CD4-positive, alpha-beta memory T cell (primary cell): Measurements from ENCODE around the gene PSME2. TPM values are rescaled to one million over a fixed set of nuclear protein-coding genes. Genes with fewer than 3 reads are reported as not detected.

ENCODE experiments used
- CTCF ChIA-PET: fragments of 350-600 bp; sonication (Branson Sonifier 250); formaldehyde crosslinking; loops from one replicate; lab custom pipeline; 2021; ENCODE audit warnings: inconsistent platforms; ENCODE audit not compliant: partially characterized antibody; lab: Charles Lee
- POLR2A ChIA-PET: fragments of 350-600 bp; sonication (Branson Sonifier 250); formaldehyde crosslinking; loops from one replicate; lab custom pipeline; 2021; ENCODE audit not compliant: partially characterized antibody; lab: Charles Lee
- DNase-seq, 5 donors: peaks; one replicate each; pipeline versions ENCODE4 v3.0.0 to v3.0.0-alpha.2; 2020 to 2022; ENCODE audit warnings: mixed read lengths in 1 of 5
- H3K27ac ChIP-seq: one replicate; pipeline ENCODE4 v1.7.0; 2013; ENCODE audit warnings: low read depth, low read length
- H3K27me3 ChIP-seq: 2 replicates; pipeline ENCODE4 v1.7.0; 2013; ENCODE audit warnings: mild to moderate bottlenecking, low read length, moderate library complexity; ENCODE audit not compliant: insufficient read depth
- H3K36me3 ChIP-seq: 2 replicates; pipeline ENCODE4 v1.7.0; 2013; ENCODE audit warnings: mild to moderate bottlenecking, low read length, moderate library complexity; ENCODE audit not compliant: insufficient read depth
- H3K4me1 ChIP-seq: 2 replicates; pipeline ENCODE4 v1.7.0; 2013; ENCODE audit warnings: mild to moderate bottlenecking, low read length, moderate library complexity; ENCODE audit not compliant: insufficient read depth
- H3K4me3 ChIP-seq, 2 donors: one replicate each; pipeline ENCODE4 v1.7.0; 2013; ENCODE audit warnings: low read length in 2 of 2, mild to moderate bottlenecking in 1 of 2
- H3K9me3 ChIP-seq, 2 donors: one replicate each; pipeline ENCODE4 v1.7.0; 2013; ENCODE audit warnings: low read length in 2 of 2, control low read depth in 1 of 2; ENCODE audit not compliant: control insufficient read depth in 1 of 2
- H3K27ac Mint-ChIP-seq, 7 donors: one replicate each; pipeline ENCODE4 v1.8.0; 2020 to 2021; ENCODE audit warnings: mixed read lengths in 7 of 7, mild to moderate bottlenecking in 6 of 7, inconsistent platforms in 3 of 7, moderate library complexity in 3 of 7
- H3K27me3 Mint-ChIP-seq, 2 donors: one replicate each; pipeline ENCODE4 v1.8.0; 2020 to 2021; ENCODE audit warnings: mixed read lengths in 2 of 2
- H3K36me3 Mint-ChIP-seq, 2 donors: one replicate each; pipeline ENCODE4 v1.8.0; 2020 to 2021; ENCODE audit warnings: mixed read lengths in 2 of 2, inconsistent platforms in 1 of 2, mild to moderate bottlenecking in 1 of 2
- H3K4me1 Mint-ChIP-seq, 4 donors: one replicate each; pipeline ENCODE4 v1.8.0; 2020 to 2021; ENCODE audit warnings: mixed read lengths in 4 of 4, mild to moderate bottlenecking in 1 of 4
- H3K4me3 Mint-ChIP-seq, 8 donors: one replicate each; pipeline ENCODE4 v1.8.0; 2020 to 2021; ENCODE audit warnings: mixed read lengths in 8 of 8, mild to moderate bottlenecking in 7 of 8, moderate library complexity in 6 of 8, inconsistent platforms in 3 of 8
- H3K9me3 Mint-ChIP-seq, 8 donors: one replicate each; pipeline ENCODE4 v1.8.0; 2020 to 2021; ENCODE audit warnings: mixed read lengths in 8 of 8, mild to moderate bottlenecking in 5 of 8, inconsistent platforms in 3 of 8, moderate library complexity in 1 of 8
- intact Hi-C: fragments of 100-400 bp; cut with micrococcal nuclease; formaldehyde crosslinking; loops from one replicate; pipeline ENCODE4 v1.15.1; 2023
- polyA plus RNA-seq, 2 donors: library from polyadenylated mRNA; unstranded; fragments of 300-500 nt; fragmentation: Illumina TruSeq; gene quantifications; one replicate each; pipeline ENCODE4 v1.2.3, GENCODE V29; 2021
- total RNA-seq, 2 experiments: library from RNA; stranded (reverse); gene quantifications; one replicate each; pipeline ENCODE4 v1.2.3, GENCODE V29; 2021

PSME2 gene
- total and polyA plus RNA-seq, 4 experiments from 2014 or later: 143 to 815 (median 331) TPM

DNA sequence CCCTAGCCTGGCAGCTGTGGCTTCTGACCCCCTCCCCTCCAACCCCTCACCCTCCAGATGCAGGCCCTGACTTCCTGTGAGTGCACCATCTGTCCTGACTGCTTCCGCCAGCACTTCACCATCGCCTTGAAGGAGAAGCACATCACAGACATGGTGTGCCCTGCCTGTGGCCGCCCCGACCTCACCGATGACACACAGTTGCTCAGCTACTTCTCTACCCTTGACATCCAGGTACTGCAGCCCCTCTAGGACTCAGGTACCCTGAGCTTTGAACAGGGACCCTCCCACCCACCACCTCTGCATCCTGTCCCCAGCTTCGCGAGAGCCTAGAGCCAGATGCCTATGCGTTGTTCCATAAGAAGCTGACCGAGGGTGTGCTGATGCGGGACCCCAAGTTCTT lies 8.7 kb upstream of the PSME2 start:
- Histone ChIP-seq H3K36me3 (peaks cover 64% of the 10 kb centered on the region), H3K27me3 (no peaks in the 10 kb centered on the region), H3K4me3 (no peak overlapping the region), H3K27ac (no peak overlapping the region), H3K9me3 (no peaks in the 10 kb centered on the region), H3K4me1 (peaks cover 4% of the 10 kb centered on the region)
- Mint-ChIP-seq H3K4me1 (peaks cover 2 to 20% (median 12%) of the 10 kb centered on the region in 4 donors), H3K9me3 (no peaks in the 10 kb centered on the region), H3K36me3 (peaks cover 41 to 63% of the 10 kb centered on the region in 2 donors), H3K27ac (peak overlapping the region in 3 of 7 donors; percentile 13 to 73 (median 73)), H3K27me3 (no peaks in the 10 kb centered on the region), H3K4me3 (no peak overlapping the region)
- no peak for DNase-seq
- ChIA-PET POLR2A (interaction anchor here (1.0 to 9.5 kb wide), 6 partner anchors 8 to 281 kb away, joined by 3 to 162 read pairs (median 4); partner anchors contain the start of genes DCAF11, EMC9, NRL and PSME2), CTCF (interaction anchor here (0.7 to 2.0 kb wide), 5 partner anchors 9 to 105 kb away, joined by 3 to 5 read pairs (median 3); partner anchors contain the start of gene PSME2)
- intact Hi-C loops: no loop called here

DNA sequence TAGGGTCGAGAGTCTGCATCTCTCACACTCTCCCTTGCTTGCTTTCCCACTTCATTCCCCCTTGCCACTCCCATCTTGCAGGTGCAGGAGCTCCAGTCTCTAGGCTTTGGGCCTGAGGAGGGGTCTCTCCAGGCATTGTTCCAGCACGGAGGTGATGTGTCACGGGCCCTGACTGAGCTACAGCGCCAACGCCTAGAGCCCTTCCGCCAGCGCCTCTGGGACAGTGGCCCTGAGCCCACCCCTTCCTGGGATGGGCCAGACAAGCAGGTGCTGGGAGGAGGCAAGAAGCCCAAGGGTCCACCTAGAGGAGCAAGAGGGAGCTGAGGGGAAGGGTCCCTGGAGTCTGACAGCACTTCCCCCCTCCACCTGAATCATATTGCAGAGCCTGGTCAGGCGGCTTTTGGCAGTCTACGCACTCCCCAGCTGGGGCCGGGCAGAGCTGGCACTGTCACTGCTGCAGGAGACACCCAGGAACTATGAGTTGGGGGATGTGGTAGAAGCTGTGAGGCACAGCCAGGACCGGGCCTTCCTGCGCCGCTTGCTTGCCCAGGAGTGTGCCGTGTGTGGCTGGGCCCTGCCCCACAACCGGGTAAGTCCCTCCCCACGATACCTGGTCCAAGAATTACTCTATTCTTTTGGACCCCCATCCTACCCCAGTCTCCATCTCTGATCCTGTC lies 5.1 kb upstream of the PSME2 start:
- H3K27me3 Mint-ChIP-seq: no peaks in the 10 kb centered on the region
- H3K36me3 ChIP-seq: peaks cover 52% of the 10 kb centered on the region
- H3K4me3 ChIP-seq: no peak overlapping the region
- peaks cover 27% of the 10 kb centered on the region for H3K4me1 ChIP-seq
- H3K4me3 Mint-ChIP-seq: no peak overlapping the region
- H3K27ac ChIP-seq: no peak overlapping the region
- H3K27me3 ChIP-seq: no peaks in the 10 kb centered on the region
- CTCF ChIA-PET: interaction anchor here (1.3 to 8.5 kb wide), 3 partner anchors 9 to 43 kb away, joined by 5 to 110 read pairs (median 7); partner anchors contain the start of genes IRF9 and PSME1
- H3K9me3 ChIP-seq: no peaks in the 10 kb centered on the region
- POLR2A ChIA-PET: interaction anchor here (1.0 to 9.5 kb wide), 6 partner anchors 7 to 65 kb away, joined by 4 to 162 read pairs (median 11); partner anchors contain the start of genes DCAF11, EMC9, IRF9 and MDP1
- DNase-seq: no peak
- H3K4me1 Mint-ChIP-seq: peaks cover 18 to 40% (median 28%) of the 10 kb centered on the region in 4 donors
- H3K36me3 Mint-ChIP-seq: peaks cover 40 to 59% of the 10 kb centered on the region in 2 donors
- peak overlapping the region in 4 of 7 donors; percentile 3 to 74 (median 28) for H3K27ac Mint-ChIP-seq
- intact Hi-C loops: no loop called here
- no peaks in the 10 kb centered on the region for H3K9me3 Mint-ChIP-seq

DNA sequence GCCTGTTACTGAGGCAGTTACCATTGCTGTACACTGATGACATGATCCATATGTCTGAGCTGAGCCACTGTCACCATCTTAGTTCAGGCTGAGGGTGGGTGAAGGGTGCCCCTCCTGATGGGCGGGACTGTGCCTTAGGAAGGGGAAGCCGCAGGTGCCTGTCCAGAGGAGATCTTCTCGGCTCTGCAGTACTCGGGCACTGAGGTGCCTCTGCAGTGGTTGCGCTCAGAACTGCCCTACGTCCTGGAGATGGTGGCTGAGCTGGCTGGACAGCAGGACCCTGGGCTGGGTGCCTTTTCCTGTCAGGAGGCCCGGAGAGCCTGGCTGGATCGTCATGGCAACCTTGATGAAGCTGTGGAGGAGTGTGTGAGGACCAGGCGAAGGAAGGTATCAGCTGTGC lies 4.6 kb upstream of the PSME2 start:
- Histone ChIP-seq H3K4me1 (peaks cover 30% of the 10 kb centered on the region), H3K9me3 (no peaks in the 10 kb centered on the region), H3K27me3 (no peaks in the 10 kb centered on the region), H3K4me3 (no peak overlapping the region), H3K36me3 (peaks cover 48% of the 10 kb centered on the region), H3K27ac (no peak overlapping the region)
- Mint-ChIP-seq H3K27me3 (no peaks in the 10 kb centered on the region), H3K36me3 (peaks cover 40 to 63% of the 10 kb centered on the region in 2 donors), H3K9me3 (no peaks in the 10 kb centered on the region), H3K27ac (peak overlapping the region in 5 of 7 donors; percentile 15 to 74 (median 31)), H3K4me1 (peaks cover 19 to 46% (median 31%) of the 10 kb centered on the region in 4 donors), H3K4me3 (peak overlapping the region in 1 of 8 donors; percentile 52)
- intact Hi-C loops: no loop called here
- DNase-seq: no peak
- POLR2A ChIA-PET: interaction anchor here (0.5 to 9.5 kb wide), 10 partner anchors 8 to 65 kb away, joined by 4 to 162 read pairs (median 5); partner anchors contain the start of genes DCAF11, EMC9, IPO4 and IRF9
- CTCF ChIA-PET: interaction anchor here (1.3 to 8.5 kb wide), 3 partner anchors 9 to 42 kb away, joined by 5 to 110 read pairs (median 7); partner anchors contain the start of genes IRF9 and PSME1

DNA sequence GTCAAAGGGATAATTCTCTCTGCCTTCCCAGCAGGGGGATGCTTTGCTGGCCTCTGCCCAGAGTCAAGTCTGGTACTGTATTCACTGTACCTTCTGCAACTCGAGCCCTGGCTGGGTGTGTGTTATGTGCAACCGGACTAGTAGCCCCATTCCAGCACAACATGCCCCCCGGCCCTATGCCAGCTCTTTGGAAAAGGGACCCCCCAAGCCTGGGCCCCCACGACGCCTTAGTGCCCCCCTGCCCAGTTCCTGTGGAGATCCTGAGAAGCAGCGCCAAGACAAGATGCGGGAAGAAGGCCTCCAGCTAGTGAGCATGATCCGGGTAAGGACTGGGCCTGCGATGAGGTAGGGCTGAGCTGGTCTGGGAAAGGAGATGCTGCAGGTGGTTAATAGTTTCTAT lies 4.2 kb upstream of the PSME2 start:
- Mint-ChIP-seq H3K4me1 (peaks cover 23 to 50% (median 34%) of the 10 kb centered on the region in 4 donors), H3K27me3 (no peaks in the 10 kb centered on the region), H3K9me3 (no peaks in the 10 kb centered on the region), H3K4me3 (peak overlapping the region in 4 of 8 donors; percentile 20 to 58 (median 48)), H3K36me3 (peaks cover 36 to 63% of the 10 kb centered on the region in 2 donors), H3K27ac (peak overlapping the region in 6 of 7 donors; percentile 15 to 74 (median 40))
- DNase-seq: no peak
- H3K27ac ChIP-seq: no peak overlapping the region
- no peaks in the 10 kb centered on the region for H3K27me3 ChIP-seq
- H3K4me1 ChIP-seq: peaks cover 35% of the 10 kb centered on the region
- H3K4me3 ChIP-seq: no peak overlapping the region
- intact Hi-C loops: no loop called here
- CTCF ChIA-PET: interaction anchor here (1.0 to 8.5 kb wide), 5 partner anchors 10 to 44 kb away, joined by 3 to 110 read pairs (median 5); partner anchors contain the start of genes IRF9 and PSME1
- POLR2A ChIA-PET: interaction anchor here (0.5 to 9.5 kb wide), 10 partner anchors 8 to 66 kb away, joined by 4 to 162 read pairs (median 5); partner anchors contain the start of genes DCAF11, EMC9, IPO4 and IRF9
- H3K9me3 ChIP-seq: no peaks in the 10 kb centered on the region
- H3K36me3 ChIP-seq: peaks cover 43% of the 10 kb centered on the region

DNA sequence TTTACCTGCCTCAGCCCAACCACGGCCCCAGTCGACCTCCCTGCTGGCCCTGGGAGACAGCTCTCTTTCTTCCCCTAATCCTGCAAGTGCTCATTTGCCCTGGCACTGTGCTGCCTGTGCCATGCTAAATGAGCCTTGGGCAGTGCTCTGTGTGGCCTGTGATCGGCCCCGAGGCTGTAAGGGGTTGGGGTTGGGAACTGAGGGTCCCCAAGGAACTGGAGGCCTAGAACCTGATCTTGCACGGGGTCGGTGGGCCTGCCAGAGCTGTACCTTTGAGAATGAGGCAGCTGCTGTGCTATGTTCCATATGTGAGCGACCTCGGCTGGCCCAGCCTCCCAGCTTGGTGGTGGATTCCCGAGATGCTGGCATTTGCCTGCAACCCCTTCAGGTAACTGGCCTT lies 3.7 kb upstream of the PSME2 start:
- Histone ChIP-seq H3K4me3 (no peak overlapping the region), H3K36me3 (peaks cover 43% of the 10 kb centered on the region), H3K4me1 (peaks cover 40% of the 10 kb centered on the region), H3K9me3 (no peaks in the 10 kb centered on the region), H3K27ac (no peak overlapping the region), H3K27me3 (no peaks in the 10 kb centered on the region)
- CTCF ChIA-PET: interaction anchor here (0.7 to 8.5 kb wide), 5 partner anchors 9 to 44 kb away, joined by 3 to 110 read pairs (median 3); partner anchors contain the start of genes EMC9, IRF9 and PSME1
- H3K4me1 Mint-ChIP-seq: peaks cover 26 to 55% (median 38%) of the 10 kb centered on the region in 4 donors
- no peak for DNase-seq
- H3K27ac Mint-ChIP-seq: peak overlapping the region in 1 of 7 donors; percentile 32
- H3K9me3 Mint-ChIP-seq: no peaks in the 10 kb centered on the region
- POLR2A ChIA-PET: interaction anchor here (0.8 to 9.5 kb wide), 10 partner anchors 8 to 66 kb away, joined by 3 to 162 read pairs (median 5); partner anchors contain the start of genes DCAF11, EMC9, IPO4 and IRF9
- H3K4me3 Mint-ChIP-seq: peak overlapping the region in 3 of 8 donors; percentile 20 to 58 (median 54)
- intact Hi-C loops: no loop called here
- H3K27me3 Mint-ChIP-seq: no peaks in the 10 kb centered on the region
- peaks cover 33 to 61% of the 10 kb centered on the region in 2 donors for H3K36me3 Mint-ChIP-seq

DNA sequence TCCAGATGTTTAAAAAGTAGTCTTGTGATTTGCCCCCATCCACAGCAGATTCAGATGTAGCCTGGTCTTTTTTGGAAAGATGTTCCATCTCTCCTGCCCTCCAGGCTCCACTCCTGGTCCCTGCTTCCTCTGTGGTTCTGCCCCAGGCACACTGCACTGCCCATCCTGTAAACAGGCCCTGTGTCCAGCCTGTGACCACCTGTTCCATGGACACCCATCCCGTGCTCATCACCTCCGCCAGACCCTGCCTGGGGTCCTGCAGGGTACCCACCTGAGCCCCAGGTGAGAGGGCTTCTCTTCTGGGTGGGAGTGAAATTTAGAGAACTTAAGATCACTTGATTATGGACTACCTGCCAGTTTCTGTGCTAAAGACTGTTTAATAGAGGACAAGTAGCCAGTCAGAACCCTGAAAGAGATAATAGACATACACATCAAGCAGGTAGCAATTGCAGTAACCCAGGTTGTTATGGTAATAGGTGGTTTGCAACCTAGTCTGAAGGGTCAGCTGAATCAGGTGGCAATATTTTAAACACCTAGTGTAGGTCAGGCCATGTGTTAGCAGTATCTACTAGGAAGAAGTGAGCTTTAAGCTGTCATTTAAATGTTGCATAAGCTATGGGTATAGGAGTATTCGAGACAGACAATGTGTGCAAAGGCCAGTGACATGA lies 3.0 kb upstream of the PSME2 start:
- H3K4me3 ChIP-seq: no peak overlapping the region
- peaks cover 26 to 61% (median 42%) of the 10 kb centered on the region in 4 donors for H3K4me1 Mint-ChIP-seq
- H3K36me3 Mint-ChIP-seq: peaks cover 27 to 58% of the 10 kb centered on the region in 2 donors
- intact Hi-C loops: loop anchor here (10.0 kb wide), 1 partner anchor 55 kb away; the partner anchor contains the start of gene PCK2
- peaks cover 46% of the 10 kb centered on the region for H3K4me1 ChIP-seq
- H3K9me3 Mint-ChIP-seq: no peaks in the 10 kb centered on the region
- peak overlapping the region; percentile 10 for H3K27ac ChIP-seq
- ChIA-PET CTCF (interaction anchor here (0.7 to 8.5 kb wide), 5 partner anchors 8 to 45 kb away, joined by 3 to 110 read pairs (median 3); partner anchors contain the start of genes EMC9 and IRF9), POLR2A (interaction anchor here (0.8 to 9.5 kb wide), 9 partner anchors 8 to 47 kb away, joined by 3 to 162 read pairs (median 16); partner anchors contain the start of genes DCAF11, EMC9, IPO4 and IRF9)
- H3K4me3 Mint-ChIP-seq: peak overlapping the region; percentile 31 to 98 (median 92)
- H3K9me3 ChIP-seq: no peaks in the 10 kb centered on the region
- H3K27me3 Mint-ChIP-seq: no peaks in the 10 kb centered on the region
- no peak for DNase-seq
- peak overlapping the region in 2 of 7 donors; percentile 17 to 89 for H3K27ac Mint-ChIP-seq
- peaks cover 43% of the 10 kb centered on the region for H3K36me3 ChIP-seq
- H3K27me3 ChIP-seq: no peaks in the 10 kb centered on the region
